AG04449 (cell line): Measurements from ENCODE around the gene WNK2.

Experiments
- CTCF ChIA-PET: fragments of 350-600 bp; formaldehyde crosslinking; extraction: SDS; loops from one replicate; lab custom pipeline; 2021; ENCODE audit warnings: antibody characterized with exemption; lab: Yijun Ruan, JAX
- POLR2A ChIA-PET: fragments of 400-600, 350-600 bp; formaldehyde crosslinking; extraction: SDS; loops from one replicate; lab custom pipeline; 2020; ENCODE audit warnings: antibody characterized with exemption, inconsistent platforms; lab: Yijun Ruan, JAX
- DNase-seq: peaks from one replicate; pipeline ENCODE4 v3.0.0-alpha.2; 2010; ENCODE audit warnings: low read depth, low spot score
- H3K4me3 ChIP-seq: 2 replicates; pipeline ENCODE4 v1.5.1; 2011; ENCODE audit warnings: low read depth, mild to moderate bottlenecking, control low read depth, low read length
- CTCF ChIP-seq: IDR thresholded peaks from one replicate; pipeline ENCODE4 v1.5.1; 2011; ENCODE audit warnings: mild to moderate bottlenecking, moderate library complexity, low read length, control low read depth, inconsistent platforms; ENCODE audit not compliant: insufficient read depth; ENCODE audit errors: missing control alignments

Gene WNK2

GRCh38 chr9:93168581-93168980 lies 15.4 kb upstream of the WNK2 start:
- DNase-seq: no peak
- ChIA-PET CTCF (interaction anchor here (1.2 kb wide), 2 partner anchors 13 to 134 kb away, joined by 3 read pairs; no protein-coding TSS in a partner anchor), POLR2A (no interaction called here)
- H3K4me3 ChIP-seq: no peak overlapping the region
- no peak for TF ChIP-seq CTCF

GRCh38 chr9:93169444-93169843 lies 14.5 kb upstream of the WNK2 start:
- no peak for TF ChIP-seq CTCF
- CTCF ChIA-PET: interaction anchor here (1.0 to 1.2 kb wide), 2 partner anchors 10 to 133 kb away, joined by 3 read pairs; no protein-coding TSS in a partner anchor
- DNase-seq: no peak
- H3K4me3 ChIP-seq: no peak overlapping the region
- POLR2A ChIA-PET: no interaction called here

- H3K4me3 ChIP-seq: no peak overlapping the region
- no peak for DNase-seq
- ChIA-PET CTCF (no interaction called here), POLR2A (interaction anchor here (0.7 kb wide), 1 partner anchor 81 kb away, joined by 5 read pairs; no protein-coding TSS in a partner anchor)
- TF ChIP-seq CTCF: no peak
These were observed 13.4 kb upstream of the WNK2 start for GRCh38 chr9:93170571-93170970.

GRCh38 chr9:93171261-93171990 lies 12.5 kb upstream of the WNK2 start:
- TF ChIP-seq CTCF: no peak
- no peak overlapping the region for H3K4me3 ChIP-seq
- ChIA-PET POLR2A (no interaction called here), CTCF (no interaction called here)
- no peak for DNase-seq

GRCh38 chr9:93172666-93173364 lies 11.1 kb upstream of the WNK2 start:
- no peak for TF ChIP-seq CTCF
- ChIA-PET CTCF (no interaction called here), POLR2A (interaction anchor here (0.7 kb wide), 1 partner anchor 1447 kb away, joined by 3 read pairs; no protein-coding TSS in a partner anchor)
- no peak for DNase-seq
- H3K4me3 ChIP-seq: no peak overlapping the region
